Measurements from ENCODE around the gene C21orf58.
"Not testable (repeated sequence)": the region's sequence is repeated elsewhere in the genome, so short reads cannot be mapped to it uniquely, and the experiment has no call there.

The C21orf58 gene

GRCh38 chr21:46323710-46324389, at the start of gene C21orf58, which contains the start of gene PCNT:
TSS of gene C21orf58 (minus strand) at chr21:46323870. CDS start at chr21:46322738, 1,132 bp downstream.
TSS of gene PCNT (plus strand) at chr21:46324156. CDS start at chr21:46324229, 73 bp downstream.
- DNase-seq = peak; percentile 95 to 96

GRCh38 chr21:46372947-46373346, 49.3 kb upstream of the C21orf58 start:
- DNase-seq = not testable (repeated sequence)

GRCh38 chr21:46372014-46372485, 48.4 kb upstream of the C21orf58 start:
- no peak for DNase-seq

- DNase-seq = no peak
These were observed 47.7 kb upstream of the C21orf58 start for GRCh38 chr21:46371204-46372013.

GRCh38 chr21:46369520-46370235, 46.0 kb upstream of the C21orf58 start:
- no peak for DNase-seq

GRCh38 chr21:46368533-46369285, 45.0 kb upstream of the C21orf58 start:
- no peak for DNase-seq

GRCh38 chr21:46366966-46367365, 43.3 kb upstream of the C21orf58 start:
- no peak for DNase-seq

- DNase-seq = no peak
These were observed 42.9 kb upstream of the C21orf58 start for GRCh38 chr21:46366561-46366960.

- no peak for DNase-seq
These were observed 42.4 kb upstream of the C21orf58 start for GRCh38 chr21:46366091-46366490.

GRCh38 chr21:46363698-46364097, 40.0 kb upstream of the C21orf58 start:
- DNase-seq = no peak

GRCh38 chr21:46362946-46363345, 39.3 kb upstream of the C21orf58 start:
- no peak for DNase-seq

- no peak for DNase-seq
These were observed 38.3 kb upstream of the C21orf58 start for GRCh38 chr21:46361935-46362334.

- DNase-seq = no peak
These were observed 37.5 kb upstream of the C21orf58 start for GRCh38 chr21:46361176-46361575.

GRCh38 chr21:46357684-46358425, 34.2 kb upstream of the C21orf58 start:
- no peak for DNase-seq

GRCh38 chr21:46357335-46357604, 33.6 kb upstream of the C21orf58 start:
- DNase-seq = no peak

- no peak for DNase-seq
These were observed 33.0 kb upstream of the C21orf58 start for GRCh38 chr21:46356494-46357334.

- no peak for DNase-seq
These were observed 32.3 kb upstream of the C21orf58 start for GRCh38 chr21:46356005-46356338.

GRCh38 chr21:46355161-46356004, 31.7 kb upstream of the C21orf58 start:
- no peak for DNase-seq

GRCh38 chr21:46354518-46354917, 30.8 kb upstream of the C21orf58 start:
- no peak for DNase-seq

- DNase-seq = no peak
These were observed 30.4 kb upstream of the C21orf58 start for GRCh38 chr21:46354046-46354445.
